HG03571 (cell line): ENCODE data around the gene DIAPH3.

ENCODE experiments used
- ATAC-seq: cut with Tn5 transposase; IDR thresholded peaks from one replicate; pipeline ENCODE4 v1.9.1; 2021; ENCODE audit not compliant: unreplicated experiment

DIAPH3 gene

DNA sequence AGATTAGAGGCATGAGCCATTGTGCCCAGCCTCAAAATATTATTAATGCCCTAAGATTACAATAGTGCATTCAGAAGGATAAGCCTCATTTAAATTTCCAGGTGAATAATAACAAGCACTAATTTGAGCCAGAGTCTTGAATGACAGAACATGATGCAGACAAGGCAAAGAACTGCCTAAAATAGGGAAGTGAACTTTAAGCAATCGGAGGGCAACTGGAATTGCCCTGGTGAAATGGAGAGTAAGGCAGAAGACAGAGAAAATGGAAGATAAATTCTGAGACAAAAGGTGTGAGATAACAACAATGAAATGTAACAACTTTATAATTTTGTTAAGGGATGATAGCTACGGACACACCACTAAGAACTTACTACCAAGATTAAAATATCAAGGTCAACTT is 199.9 kb downstream of the DIAPH3 start:
- ATAC-seq, result no peak

DNA sequence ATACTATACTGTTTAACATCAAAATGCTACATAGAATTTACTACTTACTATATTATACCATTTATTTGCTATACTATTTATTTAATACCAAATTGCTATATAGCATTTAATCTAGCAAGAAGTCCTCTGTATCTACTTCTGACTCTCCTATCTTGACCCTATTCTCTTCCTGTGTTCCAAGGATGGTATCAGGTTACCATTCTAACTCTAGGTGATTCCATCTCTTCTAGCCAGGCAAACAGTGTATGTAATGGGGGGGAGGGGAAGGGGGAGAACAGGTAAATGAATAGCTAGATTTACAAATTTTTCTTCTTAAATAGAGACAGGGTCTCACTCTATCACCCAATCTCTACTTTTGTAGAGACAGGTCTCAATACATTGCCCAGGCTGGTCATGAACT is 200.3 kb downstream of the DIAPH3 start:
- no peak for ATAC-seq

DNA sequence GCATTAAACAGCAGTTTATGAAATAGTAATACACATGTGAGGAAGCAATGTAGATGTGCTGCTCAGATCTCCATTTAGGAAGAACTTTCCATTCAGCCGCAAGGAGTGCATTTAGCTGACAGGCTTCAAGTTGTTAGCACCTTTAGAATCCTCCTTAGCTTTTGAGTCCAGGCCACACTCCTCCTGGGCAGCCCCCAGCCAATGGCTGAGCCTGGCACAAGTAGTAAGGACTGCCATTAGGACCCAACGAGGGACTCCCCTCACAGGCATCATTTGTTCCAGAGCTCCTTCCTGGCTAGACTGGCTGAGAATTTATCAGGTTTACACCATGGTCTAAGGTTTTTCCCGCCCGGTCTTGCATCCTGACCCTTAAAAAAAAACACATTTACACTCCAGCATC is 201.4 kb downstream of the DIAPH3 start:
- no peak for ATAC-seq

DNA sequence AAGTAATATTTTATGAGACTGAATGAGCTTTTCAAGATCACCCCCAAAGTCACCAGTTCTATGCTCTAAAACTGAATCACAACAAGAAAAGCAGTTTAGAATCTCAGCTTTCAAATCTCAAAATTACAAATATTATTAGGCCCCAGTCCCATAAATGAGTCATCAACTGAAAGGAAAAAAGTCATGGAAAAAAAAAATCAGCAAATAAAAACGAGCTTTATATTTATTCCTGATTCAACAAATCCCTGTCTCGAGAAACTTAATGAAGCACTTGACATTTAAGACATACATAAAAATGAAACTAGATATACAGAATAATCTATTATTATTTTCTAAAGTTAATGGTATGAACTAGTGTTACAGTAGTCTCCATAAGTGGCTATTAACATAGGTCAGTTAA is 203.0 kb downstream of the DIAPH3 start:
- no peak for ATAC-seq

DNA sequence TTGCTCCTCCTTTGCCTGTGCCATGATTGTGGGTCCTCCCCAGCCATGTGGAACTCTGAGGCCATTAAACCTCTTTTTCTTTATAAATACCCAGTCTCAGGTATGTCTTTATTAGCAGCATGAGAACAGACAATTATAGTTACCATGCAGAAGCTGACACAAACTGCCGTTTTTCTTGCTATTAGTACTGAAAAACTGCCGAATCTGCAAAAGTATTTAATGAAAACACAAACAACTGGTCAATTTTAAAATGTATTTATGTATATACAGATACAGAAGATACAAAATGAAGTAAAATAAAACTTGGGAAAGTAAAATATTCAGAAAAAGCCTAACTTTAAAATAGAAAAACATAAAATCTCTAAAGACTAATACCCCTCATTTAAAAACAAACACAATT is 206.3 kb downstream of the DIAPH3 start:
- ATAC-seq, result no peak

DNA sequence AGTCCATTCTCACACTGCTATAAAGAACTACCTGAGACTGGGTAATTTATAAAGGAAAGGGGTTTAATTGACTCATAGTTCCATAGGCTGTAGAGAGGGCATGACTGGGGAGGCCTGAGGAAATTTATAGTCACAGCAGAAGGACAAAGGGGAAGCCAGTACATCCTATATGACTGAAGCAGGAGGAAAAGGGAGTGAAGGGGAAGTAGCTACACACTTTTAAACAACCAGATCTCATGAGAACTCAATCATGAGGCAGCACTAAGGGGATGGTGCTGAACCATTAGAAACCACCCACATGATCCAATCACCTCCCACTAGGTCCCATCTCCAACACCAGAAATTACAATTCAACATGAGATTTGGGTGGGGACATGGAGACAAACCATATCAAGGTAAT is 209.1 kb downstream of the DIAPH3 start:
- no peak for ATAC-seq

DNA sequence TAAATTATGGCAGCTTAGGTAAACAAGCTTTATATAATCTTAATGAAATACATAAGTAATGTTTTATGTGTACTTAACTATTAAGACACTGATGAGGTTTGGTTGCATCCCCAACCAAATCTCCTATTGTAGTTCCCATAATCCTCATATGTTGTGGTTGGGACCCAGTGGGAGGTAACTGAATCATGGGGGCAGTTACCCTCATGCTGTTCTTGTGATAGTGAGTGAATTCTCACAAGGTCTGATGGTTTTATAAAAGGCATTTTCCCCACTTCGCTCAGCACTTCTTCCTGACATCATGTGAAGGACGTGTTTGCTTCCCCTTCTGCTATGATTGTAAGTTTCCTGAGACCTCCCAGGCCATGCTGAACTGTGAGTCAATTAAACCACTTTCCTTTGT is 212.7 kb downstream of the DIAPH3 start:
- ATAC-seq, result no peak

DNA sequence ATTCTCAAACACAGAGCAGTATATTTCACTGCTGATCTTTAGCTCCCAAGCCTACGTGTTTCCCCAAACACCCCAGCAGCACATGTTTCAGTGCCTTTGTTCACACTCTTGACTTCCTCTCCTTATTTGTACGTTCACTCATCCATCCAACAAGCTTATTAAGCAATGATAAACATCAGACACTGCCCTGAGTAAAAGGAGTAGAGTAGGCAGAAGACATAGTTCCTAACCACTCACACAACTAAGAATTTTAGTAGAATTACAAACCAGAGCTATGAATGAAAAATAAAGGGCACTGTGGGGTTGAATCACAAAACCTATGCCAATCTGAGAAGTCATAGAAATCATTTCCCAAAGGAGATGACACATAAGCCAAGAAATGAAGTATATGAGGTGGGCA is 213.5 kb downstream of the DIAPH3 start:
- no peak for ATAC-seq

DNA sequence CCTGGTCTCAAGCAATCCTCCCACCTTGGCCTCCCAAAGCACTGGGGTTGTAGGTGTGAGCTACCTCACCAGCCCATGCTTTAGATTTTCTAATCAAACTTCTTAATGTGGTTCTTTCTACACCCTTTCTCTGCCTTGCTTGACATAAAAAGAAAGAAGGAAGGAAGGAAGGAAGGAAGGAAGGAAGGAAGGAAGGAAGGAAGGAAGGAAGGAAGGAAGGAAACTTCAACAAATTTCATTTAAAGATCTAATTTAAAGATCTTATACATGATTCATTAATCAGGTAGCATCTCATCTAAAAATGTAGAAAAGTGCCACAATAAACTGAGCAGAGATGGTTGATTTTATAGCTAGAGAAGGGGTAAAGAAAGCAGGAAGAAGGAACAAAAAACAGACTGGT is 215.0 kb downstream of the DIAPH3 start:
- ATAC-seq, result no peak

DNA sequence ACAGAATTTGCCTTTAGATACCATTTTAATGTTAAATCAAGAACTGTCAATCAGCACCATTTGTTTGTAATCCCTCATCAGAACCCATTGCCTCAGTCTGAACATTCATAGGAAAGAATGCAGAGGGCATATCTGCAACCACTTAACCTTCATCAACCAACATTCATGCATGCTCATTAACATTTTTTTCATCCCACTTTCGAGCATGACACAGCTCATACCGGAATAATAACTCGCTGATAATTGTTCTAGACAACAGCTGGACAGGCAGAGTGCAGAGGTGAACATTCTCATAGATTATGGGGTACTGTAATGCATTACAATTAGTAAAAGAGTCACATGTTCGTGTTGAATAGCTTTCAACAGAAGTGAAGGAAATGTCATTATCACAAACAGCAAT is 216.8 kb downstream of the DIAPH3 start:
- no peak for ATAC-seq

DNA sequence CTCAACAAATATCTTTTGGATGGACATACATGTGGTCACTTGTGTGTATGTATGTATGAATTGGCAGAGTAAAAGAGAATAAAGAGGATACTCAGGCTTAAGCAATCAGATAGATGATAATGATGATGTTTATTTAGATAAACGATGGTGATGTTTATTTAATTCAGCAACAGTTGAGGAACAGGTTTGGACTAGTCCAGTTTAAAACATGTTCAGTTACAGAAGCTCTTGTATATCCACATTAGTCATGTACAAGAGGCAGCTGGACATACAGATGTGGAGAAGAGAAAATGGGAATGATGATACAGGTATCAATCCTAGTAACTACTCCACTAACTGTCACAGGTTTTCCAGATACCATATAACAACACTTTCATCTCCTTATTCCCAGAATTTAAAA is 232.1 kb downstream of the DIAPH3 start:
- no peak for ATAC-seq

DNA sequence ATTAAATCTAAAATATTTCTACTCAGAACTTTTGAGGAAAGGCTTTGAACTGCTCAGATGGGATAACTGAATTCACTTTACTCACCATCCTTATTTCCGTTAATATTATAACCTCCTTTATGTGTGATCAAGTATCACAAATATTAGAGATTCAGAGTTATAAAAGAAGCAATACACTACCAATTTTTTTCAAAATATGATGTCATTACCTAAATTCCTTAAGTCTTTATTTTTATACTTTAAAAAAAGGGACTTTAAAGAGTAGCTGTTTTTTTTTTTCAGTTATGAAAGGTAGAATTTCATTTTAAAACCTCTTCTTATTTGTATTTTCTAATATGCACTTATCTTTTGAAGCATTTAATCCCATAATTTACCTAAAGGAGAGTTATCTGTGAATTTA is 239.5 kb downstream of the DIAPH3 start:
- no peak for ATAC-seq

DNA sequence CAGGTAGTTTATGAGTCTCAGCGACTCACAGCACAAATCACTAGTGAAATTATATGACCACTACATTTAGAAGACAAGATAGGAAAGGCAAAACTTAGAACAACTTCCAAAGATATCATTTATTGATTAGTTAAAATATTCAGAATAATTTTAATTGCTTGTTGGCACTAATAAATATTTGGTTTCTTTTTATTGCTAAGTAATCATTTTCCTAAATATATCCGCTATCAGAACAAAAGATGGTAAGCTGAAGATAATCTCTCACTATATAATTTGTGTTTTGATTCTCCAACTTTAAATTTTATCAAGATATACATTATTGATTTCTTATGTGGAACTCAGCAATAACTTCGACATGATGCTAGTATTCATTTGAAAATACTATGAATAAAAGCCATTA is 248.5 kb downstream of the DIAPH3 start:
- no peak for ATAC-seq

DNA sequence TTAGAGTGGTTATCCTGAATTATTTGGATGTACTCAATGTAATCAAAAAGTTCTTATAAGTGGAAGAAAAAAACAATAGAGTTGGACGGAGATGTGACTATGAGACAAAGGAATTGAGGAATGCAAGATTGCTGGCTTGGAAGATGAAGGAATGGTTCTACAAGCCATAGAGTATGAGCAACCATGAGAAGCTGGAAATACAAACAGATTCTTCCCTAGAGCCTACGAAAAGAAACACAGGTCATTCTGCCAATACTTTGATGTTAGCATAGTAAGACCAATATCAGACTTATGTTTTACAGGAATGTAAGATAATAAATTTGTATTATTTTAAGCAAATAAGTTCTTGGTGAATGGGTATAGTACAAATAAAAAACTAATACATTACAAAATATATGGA is 249.2 kb downstream of the DIAPH3 start:
- no peak for ATAC-seq

DNA sequence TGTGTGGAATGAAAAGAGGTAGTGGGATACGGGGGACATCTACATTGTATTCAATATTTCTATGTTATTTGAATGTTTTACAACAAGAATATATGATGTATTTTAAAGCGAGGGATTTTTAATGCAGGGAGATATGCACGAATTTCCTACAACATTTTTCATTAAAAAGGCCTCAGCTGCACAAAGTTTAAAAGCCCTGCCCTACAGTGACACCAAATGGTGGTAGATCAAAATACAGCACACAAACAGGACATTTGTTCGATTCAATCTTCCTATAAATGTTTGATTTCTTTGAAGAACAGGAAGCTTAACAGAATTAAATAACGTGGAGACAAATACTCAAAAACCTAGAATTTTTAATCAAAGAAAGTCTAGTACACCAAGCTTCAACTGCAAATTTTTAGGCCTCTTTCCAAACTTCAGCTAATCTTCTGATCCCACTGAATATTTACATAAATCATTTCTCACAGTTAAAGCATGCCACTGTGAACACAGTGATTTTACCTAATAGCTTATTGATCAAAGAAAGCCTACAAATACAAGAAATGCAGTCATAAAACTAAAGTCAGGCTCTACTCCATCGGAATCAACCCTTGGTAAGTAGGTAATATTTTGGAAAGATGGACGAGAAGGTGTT is 257.2 kb downstream of the DIAPH3 start:
- no peak for ATAC-seq

DNA sequence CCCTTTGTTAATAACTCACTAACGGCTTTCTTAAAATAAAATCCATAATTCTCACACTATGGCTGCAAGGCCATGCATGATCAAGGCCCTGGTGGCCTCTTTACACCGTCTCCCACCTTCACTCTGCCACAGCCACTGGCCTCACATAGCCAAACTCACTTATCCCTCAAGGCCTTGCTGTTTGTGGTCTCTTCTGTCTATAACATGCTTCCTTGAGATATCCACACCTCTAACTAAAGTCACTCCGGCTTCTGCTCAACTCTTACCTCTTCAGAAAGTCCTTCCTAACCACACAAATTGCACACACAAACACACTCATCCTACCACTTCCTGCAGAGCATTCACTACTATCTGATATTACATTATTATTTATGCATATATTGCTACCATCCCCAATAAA is 262.5 kb downstream of the DIAPH3 start:
- no peak for ATAC-seq

DNA sequence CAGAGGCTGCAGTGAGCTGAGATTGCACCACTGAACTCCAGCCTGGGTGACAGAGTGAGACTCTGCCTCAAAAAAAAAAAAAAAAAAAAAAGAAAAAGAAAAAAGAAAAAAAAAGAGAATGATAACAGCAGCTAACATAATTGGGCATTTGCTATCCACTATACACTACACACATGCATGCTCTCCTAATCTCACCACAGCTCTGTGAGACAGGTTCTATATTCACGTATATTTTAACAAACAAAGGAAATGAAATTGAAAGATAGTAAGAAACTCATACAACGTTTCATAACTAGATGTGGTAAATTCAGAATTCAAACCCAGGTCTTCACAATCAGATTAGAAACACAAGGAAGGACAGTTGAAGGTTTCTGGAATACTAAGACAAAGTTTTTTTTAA is 265.7 kb downstream of the DIAPH3 start:
- no peak for ATAC-seq

DNA sequence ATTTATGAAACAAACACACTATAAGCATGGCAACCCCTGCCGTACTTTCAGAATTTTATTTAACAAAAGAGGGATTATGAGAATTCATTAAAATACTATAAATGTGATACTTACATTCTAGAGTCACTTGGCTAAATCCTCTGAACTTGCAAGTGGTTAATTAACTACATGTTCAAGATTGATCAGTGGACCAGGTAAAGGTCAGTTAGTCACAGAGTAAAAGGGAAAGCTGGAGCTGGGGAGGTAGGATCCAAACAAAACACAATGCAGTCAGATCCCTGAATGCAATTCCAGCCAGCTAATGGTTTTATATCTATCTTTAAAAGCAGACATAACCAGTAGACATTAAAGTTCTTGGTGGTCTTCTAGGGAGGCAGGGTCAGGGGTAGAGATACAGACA is 270.5 kb downstream of the DIAPH3 start:
- no peak for ATAC-seq

DNA sequence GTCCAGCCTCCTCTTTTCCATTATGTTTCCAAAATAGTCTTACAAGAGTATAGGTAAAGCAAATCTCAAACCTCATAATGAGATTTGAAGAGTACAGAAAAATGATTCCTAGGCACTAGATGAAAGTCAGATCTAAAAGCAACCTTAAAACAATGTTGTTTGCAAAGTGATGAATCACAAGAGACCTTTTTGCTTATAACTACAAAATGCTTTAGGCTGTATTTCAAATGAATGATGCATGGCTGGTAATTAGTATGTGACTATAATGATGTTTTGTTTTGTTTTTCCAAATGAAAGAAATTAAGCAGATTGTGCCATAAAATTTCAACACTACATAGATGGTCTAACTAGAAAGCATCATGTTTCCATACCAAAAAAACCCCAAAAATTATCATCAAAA is 272.7 kb downstream of the DIAPH3 start:
- ATAC-seq, result no peak

DNA sequence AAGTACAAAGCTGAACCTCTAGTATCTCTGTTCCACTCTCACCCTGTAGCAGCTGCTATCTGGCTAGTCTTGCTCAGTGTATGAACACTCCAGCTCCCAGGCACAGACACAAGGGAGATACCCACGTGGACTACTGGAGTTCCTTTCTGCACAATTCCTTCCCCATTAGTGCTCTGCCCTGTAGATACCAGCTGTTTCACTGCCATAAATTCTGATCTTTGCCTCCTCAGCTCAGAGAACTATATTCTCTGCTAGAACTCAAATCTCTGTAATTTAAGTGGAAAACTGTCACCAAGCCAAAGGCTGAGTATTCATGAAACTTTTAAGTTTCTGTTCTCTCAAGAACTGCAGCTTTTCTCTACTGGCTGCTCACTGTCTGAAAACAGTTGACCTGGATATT is 273.7 kb downstream of the DIAPH3 start:
- no peak for ATAC-seq

DNA sequence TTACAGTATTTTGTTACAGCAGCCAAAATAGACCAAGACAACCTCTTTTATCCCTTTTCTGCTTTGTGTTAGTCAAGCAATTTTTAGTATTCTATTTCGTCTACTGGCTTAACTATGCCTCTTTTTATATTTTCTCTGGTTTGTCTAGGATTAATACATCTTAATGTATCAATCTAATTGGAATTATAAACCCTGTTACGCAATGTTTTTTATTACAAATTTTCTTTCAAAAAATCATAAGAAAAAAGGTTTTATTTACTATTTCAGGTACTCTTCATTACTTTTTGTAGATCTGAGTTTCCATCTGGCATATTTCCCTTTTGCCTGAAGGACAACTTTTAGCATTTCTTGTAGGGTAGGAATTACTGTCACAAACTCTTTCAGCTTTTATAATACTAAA is 275.3 kb downstream of the DIAPH3 start:
- ATAC-seq, result no peak

DNA sequence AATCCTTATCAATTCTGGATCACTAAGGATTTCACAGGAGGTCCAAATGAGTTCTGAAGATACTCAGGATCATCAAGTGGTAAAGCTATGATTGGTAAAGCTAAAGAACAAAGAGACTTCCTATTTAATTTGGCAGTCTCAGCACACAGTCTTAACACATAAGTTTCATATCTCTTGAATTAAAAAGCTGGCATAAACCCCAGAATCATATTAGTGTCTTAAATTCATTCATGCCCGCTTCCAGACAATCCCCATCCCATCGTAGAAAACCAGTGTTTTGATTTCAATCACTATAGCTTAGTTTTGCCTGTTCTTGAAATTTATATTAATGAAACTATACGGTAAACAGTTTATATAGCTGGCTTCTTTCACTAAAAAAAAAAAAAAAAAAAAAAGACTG is 278.7 kb downstream of the DIAPH3 start:
- ATAC-seq, result no peak

DNA sequence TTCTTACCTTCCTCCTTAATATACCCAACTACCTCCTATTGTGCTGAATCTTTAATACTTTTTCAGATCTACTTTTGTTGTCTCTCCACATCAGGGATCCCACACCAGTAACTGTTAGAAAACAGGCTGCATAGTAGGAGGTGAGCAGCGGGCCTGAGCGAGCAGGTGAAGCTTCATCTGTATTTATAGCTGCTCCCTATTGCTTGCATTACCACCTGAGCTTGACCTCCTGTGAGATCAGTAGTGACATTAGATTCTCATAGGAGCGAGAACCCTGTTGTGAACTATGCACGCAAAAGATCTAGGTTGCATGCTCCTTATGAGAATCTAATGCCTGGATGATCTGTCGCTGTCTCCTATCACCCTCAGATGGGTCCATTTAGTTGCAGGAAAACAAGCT is 279.8 kb downstream of the DIAPH3 start:
- no peak for ATAC-seq

DNA sequence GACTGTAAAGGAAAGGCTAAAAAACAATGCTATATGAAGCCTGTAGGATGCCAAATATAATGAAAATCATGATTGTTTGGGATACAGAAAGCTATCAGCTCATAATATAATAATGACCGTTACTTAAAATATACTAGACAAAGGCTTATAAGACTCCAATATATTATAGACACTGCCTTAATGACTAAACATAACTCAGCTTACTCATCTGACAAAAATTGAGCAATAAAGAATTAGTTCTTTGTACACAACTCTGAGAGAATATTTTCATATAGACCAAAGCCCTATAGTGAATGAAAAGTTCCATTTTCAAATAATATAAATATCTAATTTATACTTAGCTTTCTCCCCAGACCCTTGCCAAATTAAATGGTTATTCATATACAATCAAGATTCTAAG is 283.3 kb downstream of the DIAPH3 start:
- ATAC-seq, result no peak
